Lung (tissue), 12 donors: Measurements from ENCODE around the gene SMTNL2. TPM values are rescaled to one million over a fixed set of nuclear protein-coding genes. Genes with fewer than 3 reads are reported as not detected.

ENCODE experiments used
- ATAC-seq: fragments of 200-7000 bp; cut with Tn5 transposase; one replicate; pipeline ENCODE4 v1.9.1; 2020; ENCODE audit warnings: moderate number of reproducible peaks; ENCODE audit not compliant: insufficient read depth, low FRiP score
- DNase-seq, 3 donors: peaks; one replicate each; pipeline ENCODE4 v3.0.0-alpha.2; 2013 to 2017
- H3K27ac ChIP-seq, 2 donors: one replicate each; pipeline ENCODE4 v1.5.1; 2013; ENCODE audit warnings: mild to moderate bottlenecking in 2 of 2, moderate library complexity in 2 of 2, control low read depth in 1 of 2, inconsistent platforms in 1 of 2, low read depth in 1 of 2, low read length in 1 of 2
- H3K27me3 ChIP-seq, 3 donors: one replicate each; pipeline ENCODE4 v1.5.1; 2013; ENCODE audit warnings: low read length in 2 of 3; ENCODE audit not compliant: control insufficient read depth in 3 of 3, insufficient read depth in 3 of 3
- H3K36me3 ChIP-seq, 4 donors: one replicate each; pipeline ENCODE4 v1.5.1; 2013; ENCODE audit warnings: low read length in 4 of 4, mild to moderate bottlenecking in 1 of 4, moderate library complexity in 1 of 4; ENCODE audit not compliant: control insufficient read depth in 4 of 4, insufficient read depth in 4 of 4
- H3K4me1 ChIP-seq, 5 donors: one replicate each; pipeline ENCODE4 v1.5.1; 2013; ENCODE audit warnings: low read length in 5 of 5, mild to moderate bottlenecking in 2 of 5, moderate library complexity in 1 of 5; ENCODE audit not compliant: control insufficient read depth in 5 of 5, insufficient read depth in 5 of 5
- H3K4me3 ChIP-seq: one replicate; pipeline ENCODE4 v1.5.1; 2013; ENCODE audit warnings: mild to moderate bottlenecking, control low read depth, moderate library complexity
- H3K9ac ChIP-seq, 2 donors: one replicate each; pipeline ENCODE4 v1.5.1; 2013; ENCODE audit warnings: low read length in 2 of 2, control low read depth in 1 of 2; ENCODE audit not compliant: insufficient read depth in 1 of 2
- H3K9me3 ChIP-seq, 4 donors: one replicate each; pipeline ENCODE4 v1.5.1; 2013; ENCODE audit warnings: low read length in 3 of 4, mild to moderate bottlenecking in 1 of 4, moderate library complexity in 1 of 4; ENCODE audit not compliant: control insufficient read depth in 4 of 4, insufficient read depth in 3 of 4
- WGBS, 2 donors: extraction: QIAGEN DNeasy Blood & Tissue Kit; methylation state at CpG; one replicate each; pipeline ENCODE4 v1.1.7; 2013; 5-methylcytosine and 5-hydroxymethylcytosine counted together
- polyA plus RNA-seq, 2 donors: library from polyadenylated mRNA; stranded (reverse); fragments of 200-250 nt; gene quantifications; one replicate each; pipeline ENCODE4 v1.2.1, GENCODE V29; 2013
- total RNA-seq, 2 donors: library from RNA; depleted of rRNA in 1 of 2; stranded (reverse); fragments of >200 nt in 1 of 2; gene quantifications; one replicate each; pipeline ENCODE4 v1.2.1, GENCODE V29; 2014 to 2021
- TF ChIP-seq, protein P1 (sequence below): IDR thresholded peaks from 2 replicates; pipeline ENCODE4 v1.5.1; 2012; ENCODE audit warnings: mild to moderate bottlenecking; ENCODE audit errors: control extremely low read depth, extremely low read depth
- donor health status: control.
- donor health status: control.
- donor health status: Bipolar disorder and iron deficiency.
- donor health status: healthy.
- donor health status: DM: yes; HTN: yes; CAD: no.

Gene SMTNL2
- total and polyA plus RNA-seq, 4 donors, result 1.5 to 18.1 (median 6.9) TPM

DNA sequence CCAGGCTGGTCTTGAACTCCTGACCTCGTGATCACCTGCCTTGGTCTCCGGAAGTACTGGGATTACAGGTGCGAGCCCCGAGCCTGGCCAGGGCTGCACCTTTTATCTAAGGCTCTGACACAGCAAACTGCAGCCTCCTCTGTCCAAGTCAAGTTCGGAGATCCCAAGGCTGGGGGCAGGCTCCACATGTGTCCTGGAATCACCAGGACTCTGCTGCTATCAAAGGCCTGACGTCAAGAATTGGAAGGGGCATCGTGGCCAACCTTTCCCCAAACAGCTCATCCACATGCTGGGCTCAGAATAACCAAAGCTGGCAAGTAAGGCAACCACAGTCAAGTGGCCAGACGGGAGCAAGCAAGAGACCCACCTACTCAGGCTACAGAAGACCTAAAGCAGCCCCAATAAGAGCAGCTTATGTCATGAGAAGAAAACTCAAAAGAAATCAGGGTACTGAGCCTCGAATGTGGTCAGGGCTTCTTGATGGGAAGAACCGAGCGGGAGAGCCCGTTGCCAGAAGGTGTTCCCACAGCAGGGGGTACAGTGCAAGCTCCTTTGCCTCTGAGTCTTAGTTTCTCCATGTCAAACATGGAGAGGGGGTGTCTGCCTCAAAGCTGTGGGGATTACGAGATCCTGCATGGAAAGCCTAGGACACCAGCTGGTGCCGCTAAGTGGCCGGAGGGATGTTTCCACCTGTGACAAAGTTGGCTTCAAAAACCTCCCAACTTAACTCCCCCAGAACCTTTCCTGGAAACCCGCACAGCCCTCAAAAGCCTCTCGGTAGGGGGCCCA is 37.0 kb upstream of the SMTNL2 start:
- Histone ChIP-seq H3K9me3 (no peaks in the 10 kb centered on the region), H3K4me3 (no peak overlapping the region), H3K36me3 (peaks cover 3 to 89% (median 36%) of the 10 kb centered on the region in 4 donors), H3K4me1 (no peaks in the 10 kb centered on the region), H3K27ac (no peak overlapping the region), H3K27me3 (no peaks in the 10 kb centered on the region), H3K9ac (no peak overlapping the region)
- no peak for ATAC-seq
- TF ChIP-seq, protein P1, sequence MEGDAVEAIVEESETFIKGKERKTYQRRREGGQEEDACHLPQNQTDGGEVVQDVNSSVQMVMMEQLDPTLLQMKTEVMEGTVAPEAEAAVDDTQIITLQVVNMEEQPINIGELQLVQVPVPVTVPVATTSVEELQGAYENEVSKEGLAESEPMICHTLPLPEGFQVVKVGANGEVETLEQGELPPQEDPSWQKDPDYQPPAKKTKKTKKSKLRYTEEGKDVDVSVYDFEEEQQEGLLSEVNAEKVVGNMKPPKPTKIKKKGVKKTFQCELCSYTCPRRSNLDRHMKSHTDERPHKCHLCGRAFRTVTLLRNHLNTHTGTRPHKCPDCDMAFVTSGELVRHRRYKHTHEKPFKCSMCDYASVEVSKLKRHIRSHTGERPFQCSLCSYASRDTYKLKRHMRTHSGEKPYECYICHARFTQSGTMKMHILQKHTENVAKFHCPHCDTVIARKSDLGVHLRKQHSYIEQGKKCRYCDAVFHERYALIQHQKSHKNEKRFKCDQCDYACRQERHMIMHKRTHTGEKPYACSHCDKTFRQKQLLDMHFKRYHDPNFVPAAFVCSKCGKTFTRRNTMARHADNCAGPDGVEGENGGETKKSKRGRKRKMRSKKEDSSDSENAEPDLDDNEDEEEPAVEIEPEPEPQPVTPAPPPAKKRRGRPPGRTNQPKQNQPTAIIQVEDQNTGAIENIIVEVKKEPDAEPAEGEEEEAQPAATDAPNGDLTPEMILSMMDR, result no peak
- 92 to 95% methylated on average over 17 of the region's 17 CpGs for WGBS, 2 donors
- no peak for DNase-seq

- Histone ChIP-seq H3K27me3 (no peaks in the 10 kb centered on the region), H3K4me3 (no peak overlapping the region), H3K36me3 (peaks cover 3 to 87% (median 34%) of the 10 kb centered on the region in 4 donors), H3K9me3 (no peaks in the 10 kb centered on the region), H3K27ac (no peak overlapping the region), H3K4me1 (no peaks in the 10 kb centered on the region), H3K9ac (no peak overlapping the region)
- WGBS, 2 donors, result 92 to 96% methylated on average over 18 of the region's 18 CpGs
- ATAC-seq (no peak), DNase-seq (no peak)
- TF ChIP-seq, protein P1, result no peak
Observed at GRCh38 chr17:4548061-4548461, 36.3 kb upstream of the SMTNL2 start.

GRCh38 chr17:4548721-4549531 is 35.4 kb upstream of the SMTNL2 start:
- Histone ChIP-seq H3K9ac (no peak overlapping the region), H3K4me1 (peaks cover 0 to 2% (median 0%) of the 10 kb centered on the region in 5 donors), H3K27me3 (no peaks in the 10 kb centered on the region), H3K36me3 (peaks cover 3 to 86% (median 32%) of the 10 kb centered on the region in 4 donors), H3K4me3 (no peak overlapping the region), H3K27ac (no peak overlapping the region), H3K9me3 (no peaks in the 10 kb centered on the region)
- WGBS, 2 donors, result 90 to 91% methylated on average over 24 of the region's 24 CpGs
- TF ChIP-seq, protein P1, result no peak
- ATAC-seq, result no peak
- DNase-seq, result no peak
